GM21825 (cell line): ENCODE data around the gene MYNN.

Source experiments
- ATAC-seq: cut with Tn5 transposase; IDR thresholded peaks from one replicate; pipeline ENCODE4 v1.9.1; 2021; ENCODE audit warnings: mild to moderate bottlenecking, moderate library complexity; ENCODE audit not compliant: unreplicated experiment

MYNN gene

DNA sequence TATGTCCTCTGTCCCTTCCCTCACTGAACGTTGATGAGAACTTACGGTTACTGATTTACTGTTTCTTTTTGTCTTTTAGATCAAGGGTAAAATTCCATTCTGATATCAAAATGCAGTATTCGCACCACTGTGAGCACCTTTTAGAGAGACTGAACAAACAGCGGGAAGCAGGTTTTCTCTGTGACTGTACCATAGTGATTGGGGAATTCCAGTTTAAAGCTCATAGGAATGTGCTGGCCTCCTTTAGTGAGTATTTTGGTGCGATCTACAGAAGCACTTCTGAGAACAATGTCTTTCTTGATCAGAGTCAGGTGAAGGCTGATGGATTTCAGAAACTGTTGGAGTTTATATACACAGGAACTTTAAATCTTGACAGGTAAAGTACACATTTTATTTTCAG lies 990 bp downstream of the MYNN start:
- no peak for ATAC-seq

DNA sequence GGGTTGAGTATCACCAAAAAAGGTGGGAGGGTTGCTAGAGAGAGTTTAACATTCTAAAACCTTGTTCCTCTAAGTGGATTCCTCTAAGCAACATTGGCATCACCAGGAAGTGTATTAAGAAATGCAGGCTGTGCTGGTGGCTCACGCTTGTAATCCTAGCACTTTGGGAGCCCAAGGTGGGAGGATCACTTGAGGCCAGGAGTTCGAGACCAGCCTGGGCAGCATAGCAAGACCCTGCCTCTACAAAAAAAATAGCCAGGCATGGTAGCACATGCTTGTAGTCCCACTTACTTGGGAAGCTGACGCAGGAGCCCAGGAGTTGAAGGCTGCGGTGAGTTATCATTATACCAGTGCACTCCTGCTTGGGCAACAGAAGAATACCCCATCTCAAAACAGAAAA lies 4.6 kb downstream of the MYNN start:
- ATAC-seq: no peak

DNA sequence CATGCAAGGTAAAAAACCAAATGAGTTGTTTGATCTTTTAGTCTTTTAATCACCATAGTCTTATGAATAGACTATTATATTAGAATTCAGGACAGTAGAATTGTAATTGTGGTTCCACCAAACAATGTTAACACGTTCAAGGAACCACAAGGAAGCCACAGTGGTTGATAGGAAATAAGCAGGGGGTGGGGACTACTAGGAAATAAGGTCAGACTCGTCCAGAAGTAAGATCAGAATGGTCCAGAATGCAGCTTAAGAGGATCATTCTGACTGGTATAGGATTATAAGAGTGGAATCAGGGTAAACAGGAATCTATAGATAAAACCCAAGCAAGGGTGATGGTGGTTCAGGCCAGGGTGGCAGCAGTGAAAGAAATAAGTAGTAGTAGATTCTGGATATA lies 7.5 kb downstream of the MYNN start:
- ATAC-seq: no peak

DNA sequence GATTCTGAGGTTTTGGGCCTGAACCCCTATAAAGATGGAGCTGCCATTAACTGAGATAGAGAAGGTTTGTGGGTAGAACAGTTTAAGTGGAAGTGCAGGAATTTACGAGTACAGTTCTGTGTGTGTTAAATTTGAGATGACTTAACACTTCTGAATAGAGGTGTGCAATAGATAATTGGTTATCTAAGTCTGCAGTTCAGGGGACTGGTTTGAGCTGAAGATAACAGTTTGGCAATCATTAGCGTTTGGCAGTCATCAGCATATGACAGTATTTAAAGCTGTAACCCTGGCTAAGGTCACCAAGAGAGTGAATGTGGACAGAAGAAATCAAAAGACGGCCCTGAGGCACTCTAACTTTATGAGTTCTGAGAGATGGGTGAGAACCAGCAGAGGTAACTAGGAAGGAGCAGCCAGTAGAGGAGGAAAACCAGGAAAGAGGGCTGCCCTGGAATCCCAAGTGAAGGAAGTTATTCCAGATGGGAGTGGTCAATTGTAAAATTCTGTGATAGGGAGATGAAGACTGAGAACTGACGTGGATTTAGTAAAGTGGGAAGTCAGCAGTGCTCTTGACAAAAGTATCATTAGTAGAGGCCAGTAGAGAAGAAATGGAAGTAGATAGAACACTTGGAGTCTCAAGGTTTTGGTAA lies 8.1 kb downstream of the MYNN start:
- no peak for ATAC-seq

DNA sequence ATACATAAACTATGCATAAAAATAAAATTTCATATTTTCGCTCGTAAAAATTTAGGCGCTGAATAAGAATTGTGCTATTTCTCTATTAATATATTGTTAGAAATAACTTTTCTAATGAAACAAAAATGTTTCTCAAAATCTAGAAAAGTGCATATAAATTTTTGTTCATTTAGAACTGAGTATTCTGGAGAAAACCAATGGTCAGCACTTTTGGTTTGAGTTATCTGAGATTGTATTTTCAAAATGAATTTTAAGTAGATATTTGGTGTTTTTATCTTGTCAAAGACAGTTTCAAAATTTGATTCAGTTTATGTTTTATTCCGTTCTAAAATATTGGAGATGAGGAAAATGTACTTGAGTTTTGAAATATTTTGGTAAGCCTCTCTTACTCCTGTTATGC lies 13.9 kb downstream of the MYNN start:
- no peak for ATAC-seq

DNA sequence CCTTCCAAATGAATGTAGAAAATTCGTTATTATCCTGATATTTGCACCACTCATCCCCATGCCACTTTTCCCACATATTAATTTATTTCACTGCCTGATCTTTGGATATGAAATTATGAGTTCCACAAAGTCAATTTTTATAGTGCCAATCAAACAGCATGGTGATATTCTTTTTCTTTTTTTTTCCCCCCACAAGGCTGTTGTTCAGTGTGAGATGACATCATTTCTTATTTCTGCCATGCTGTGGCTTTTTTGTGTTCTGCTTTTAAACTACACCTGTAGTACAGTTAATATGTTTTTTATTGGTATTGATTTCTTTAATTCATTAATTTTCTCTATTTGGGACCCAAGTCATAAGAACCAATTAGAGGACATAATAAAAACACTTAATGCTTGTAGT lies 14.6 kb downstream of the MYNN start:
- ATAC-seq: no peak

DNA sequence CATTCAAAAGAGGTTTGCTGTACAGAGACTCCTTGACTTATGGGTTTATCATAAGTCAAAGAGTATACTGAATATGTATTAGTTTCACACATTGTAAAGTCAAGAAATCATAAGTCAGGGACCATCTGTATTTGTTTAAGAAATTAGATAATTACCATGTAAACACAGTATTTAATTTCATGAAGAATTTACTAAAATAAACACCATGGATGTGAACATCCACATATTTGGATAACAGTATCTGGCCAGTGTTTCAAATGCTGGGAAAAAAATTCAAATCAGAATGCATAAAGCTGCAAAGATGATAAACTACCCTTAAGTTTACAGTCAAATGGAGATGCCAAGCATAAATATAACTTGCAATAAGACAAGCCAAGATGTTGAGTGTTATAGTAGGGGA lies 17.0 kb downstream of the MYNN start:
- no peak for ATAC-seq

DNA sequence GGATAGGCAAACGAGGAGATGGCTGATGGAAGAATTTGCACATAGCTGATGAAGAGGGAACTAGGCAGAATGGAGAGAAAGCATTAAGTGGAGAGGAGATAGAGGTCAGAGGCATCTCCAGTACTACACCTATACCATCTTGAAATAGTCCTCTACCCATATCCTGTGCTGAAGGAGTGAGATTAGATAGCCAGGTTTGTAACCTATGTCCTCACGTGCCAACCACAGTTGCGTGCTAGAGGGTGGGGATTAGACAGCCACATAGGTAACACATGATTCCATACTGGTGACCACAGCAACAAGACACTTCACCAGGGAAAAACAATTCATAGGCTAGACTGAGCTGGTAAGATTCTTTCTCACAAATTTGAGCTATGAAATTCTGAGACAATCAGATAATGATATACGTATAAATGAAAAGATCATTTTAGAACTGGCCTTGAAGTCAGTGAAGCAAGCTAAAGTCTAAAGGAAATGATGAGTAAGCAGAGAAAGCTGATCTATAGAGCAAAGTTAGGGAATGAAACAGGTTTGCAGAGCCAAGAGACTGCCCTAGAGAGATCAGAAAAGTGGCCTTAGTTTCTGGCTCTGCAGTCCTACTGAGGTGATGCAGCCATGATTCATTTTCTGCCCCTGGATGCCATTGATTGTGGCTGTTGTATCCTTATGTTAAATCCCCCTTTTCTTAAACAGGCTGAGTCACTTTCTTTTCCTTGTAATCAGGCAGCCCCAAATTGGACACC lies 17.7 kb downstream of the MYNN start:
- no peak for ATAC-seq

DNA sequence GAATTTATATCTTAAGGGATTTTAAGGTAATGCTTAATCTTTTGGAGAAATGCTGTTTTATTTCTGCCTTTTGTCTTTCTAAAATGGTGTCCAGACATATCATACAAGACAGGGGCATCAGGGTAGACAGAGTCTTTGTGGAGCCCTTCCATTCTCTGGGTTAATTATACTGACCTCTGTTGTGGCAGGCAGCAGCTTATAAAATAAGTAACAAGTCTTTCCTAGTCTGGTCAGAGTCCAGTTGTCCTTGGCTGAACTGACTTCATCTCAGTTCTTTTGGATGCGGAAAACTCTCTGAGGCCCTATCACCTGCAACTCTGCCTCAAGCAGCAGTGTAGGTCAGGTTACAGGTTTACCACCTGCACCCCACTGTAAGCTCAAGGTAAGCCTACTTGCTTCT lies 19.2 kb downstream of the MYNN start:
- no peak for ATAC-seq

DNA sequence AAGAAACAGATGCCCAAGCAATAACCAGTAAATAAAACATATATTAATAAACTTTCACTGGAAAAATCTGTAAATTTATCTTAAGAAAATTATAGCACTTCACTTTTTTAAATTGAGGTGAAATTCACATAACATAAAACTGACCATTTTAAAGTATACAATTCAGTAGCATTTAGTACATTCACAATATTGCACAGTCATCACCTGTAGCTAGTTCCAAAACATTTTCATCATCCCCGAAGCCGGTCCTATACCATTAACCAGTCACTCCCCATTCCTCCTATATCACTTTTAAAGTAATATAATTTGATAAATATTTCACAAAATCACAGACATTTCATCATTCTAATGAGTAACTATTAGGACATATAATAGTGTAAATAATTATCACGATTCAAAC lies 31.5 kb downstream of the MYNN start:
- ATAC-seq: no peak

DNA sequence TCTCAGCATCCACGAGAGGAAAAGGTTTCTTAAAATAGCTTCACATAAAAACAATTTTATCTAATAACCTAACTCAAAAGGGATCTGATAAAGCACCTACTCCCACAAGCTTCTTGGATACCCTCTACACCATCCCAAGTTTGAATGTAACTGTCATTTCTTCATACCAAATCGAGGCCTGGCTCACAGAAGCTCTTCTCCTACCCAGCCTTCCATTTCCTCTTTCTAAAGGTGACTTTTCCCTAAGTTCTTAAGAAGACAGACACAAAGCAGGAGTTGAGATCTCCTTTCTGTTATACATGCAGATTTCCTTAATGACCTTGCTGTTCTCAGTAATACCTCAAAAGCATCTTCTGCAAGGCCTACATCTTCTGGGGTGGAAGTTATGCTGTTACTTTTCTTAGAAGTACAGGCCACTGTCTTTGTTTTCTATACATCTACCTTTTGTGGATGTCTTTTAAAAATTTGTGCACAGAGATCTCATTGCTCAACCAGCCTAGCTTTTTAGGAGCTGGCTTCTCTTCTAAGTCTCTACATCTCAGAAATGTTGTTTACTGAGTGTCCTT lies 36.1 kb downstream of the MYNN start:
- ATAC-seq: no peak

DNA sequence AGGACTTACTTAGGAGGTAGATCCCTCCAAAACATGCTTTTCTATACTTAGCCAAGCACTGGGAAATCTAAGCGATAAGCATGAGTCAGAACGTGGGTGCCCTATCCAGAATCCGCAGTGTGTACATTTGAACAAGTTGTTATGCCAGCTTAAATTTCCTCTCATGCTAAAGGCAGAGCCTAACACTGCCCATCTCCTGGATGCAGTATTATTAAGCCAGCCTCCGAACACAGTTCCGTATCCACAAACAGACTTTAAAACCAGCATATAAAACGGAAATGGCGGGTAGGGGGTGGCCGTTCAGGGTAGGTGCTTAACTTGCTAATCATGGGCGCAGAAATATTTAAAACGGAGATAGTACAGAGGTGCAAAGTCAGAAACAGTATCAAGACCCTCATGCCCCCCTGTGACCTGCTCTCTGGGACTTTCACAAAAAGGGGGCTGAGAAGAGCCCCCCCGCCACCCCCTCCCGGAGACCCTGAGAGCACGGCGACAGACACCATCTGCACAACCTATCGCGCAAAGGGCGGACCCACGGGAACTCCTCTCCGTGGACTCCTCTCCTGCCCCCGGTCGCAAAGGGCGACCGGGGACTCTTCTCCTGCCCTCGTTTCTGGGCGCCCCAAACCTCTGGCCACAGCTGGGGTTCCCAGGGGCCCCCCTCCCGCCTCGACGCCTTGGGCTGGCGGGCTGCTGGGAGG lies 38.6 kb downstream of the MYNN start:
- peak; percentile 19 for ATAC-seq

DNA sequence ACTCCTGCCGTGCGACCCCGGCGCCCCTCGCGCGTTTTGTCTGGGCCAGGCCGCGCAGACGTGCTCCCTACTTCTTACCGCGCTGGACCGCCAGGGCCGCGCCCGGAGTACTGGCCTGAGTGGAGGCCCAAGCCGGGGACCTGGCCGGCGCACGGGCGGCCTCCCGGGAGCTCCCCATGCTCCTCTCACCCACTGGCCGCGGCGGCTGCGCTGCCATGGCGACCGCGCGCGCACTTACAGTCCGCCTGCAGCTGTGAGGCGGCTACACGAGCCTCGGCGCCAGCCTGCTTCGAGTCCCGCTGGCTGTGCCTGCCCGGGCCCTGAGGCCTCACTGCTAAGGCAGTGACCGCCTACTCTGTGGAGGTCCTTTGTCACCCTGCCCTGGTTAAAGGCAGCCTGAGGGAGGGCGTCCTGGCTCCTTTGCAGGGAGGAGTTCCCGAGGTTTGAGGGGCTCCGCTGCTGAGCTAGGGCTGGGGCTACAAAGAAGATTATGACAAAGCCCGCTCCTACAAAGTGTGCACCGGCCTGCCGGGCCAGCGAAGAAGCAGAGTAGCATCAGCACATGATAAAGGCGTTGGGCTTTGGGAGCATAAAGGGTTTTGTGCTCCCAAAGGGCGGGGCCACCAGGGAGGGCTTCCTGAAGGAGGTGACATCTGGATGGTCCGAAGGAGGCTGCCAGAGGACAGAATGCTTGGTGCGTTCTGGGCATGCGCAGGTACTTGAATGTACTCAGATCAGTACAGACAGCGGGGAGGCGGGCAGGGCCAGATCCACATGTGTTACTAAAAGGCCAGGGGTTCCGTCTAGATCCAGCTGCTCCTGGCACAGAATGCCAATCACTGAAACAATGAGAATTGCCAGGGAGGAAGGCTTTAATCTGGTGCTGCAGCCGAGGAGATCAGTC lies 39.4 kb downstream of the MYNN start, which contains the start of the genes LRRC34 and LRRIQ4:
LRRC34 (minus strand) TSS at position 573 of the 904 bp plus-strand sequence; CDS start at position 217, 356 bp downstream.
LRRIQ4 (plus strand) TSS at position 539 of the 904 bp plus-strand sequence. CDS start 9,052 bp downstream, outside the sequence.
- ATAC-seq: peak; percentile 64

DNA sequence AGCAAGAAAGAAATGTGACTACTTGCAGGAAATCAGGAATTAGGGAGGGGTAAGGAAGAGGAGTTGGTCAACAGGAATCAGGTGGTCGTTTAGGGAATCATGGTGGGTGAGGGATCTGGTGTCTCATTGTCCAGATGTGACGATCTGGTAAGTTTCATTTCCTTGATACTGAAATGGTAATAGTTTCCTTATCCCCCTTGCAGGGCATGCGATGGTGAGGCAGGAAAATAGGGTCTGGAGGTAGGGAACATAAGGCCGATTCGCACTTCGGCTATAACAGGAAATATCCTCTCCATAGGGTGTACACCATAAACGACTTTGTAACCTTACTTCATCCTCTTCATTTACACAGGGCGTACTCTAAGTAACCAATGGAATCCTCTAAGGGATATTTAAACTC lies 40.1 kb downstream of the MYNN start:
- no peak for ATAC-seq

DNA sequence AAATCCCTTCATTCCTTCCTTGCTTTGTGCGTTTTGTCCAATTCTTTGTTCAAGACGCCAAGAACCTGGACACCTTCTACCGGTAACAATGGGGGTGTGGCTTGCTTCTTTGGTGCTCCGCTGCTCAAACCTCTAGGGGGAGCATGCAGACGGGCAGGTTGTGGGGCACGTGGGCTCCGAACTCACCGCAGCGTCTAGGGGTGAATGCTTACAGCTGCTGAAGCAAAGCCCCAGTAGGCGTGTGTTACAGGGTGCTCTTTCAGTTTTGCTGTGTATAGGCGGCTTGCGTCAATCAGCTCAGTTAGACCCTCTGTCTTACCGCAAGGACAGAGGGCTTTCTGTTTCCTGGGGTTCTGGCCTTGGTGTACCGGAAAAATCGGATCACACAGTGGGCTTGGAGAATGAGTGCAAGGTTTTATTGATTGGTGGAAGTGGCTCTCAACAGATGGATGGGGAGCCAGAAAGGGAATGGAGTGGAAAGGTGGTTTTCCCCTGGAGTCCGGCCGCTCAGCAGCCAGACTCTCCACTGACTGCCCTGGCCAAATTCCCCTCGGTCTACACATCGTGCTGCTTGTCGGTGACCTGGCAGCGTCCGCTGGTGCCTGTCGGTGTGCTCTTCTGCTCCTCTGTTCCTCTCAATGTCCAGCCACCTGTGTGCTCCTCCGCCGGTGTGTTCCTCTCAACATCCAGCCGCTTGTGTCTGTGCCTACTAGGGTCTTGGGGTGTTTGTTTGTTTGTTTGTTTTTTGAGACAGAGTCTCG lies 40.7 kb downstream of the MYNN start:
- ATAC-seq: peak; percentile 82

DNA sequence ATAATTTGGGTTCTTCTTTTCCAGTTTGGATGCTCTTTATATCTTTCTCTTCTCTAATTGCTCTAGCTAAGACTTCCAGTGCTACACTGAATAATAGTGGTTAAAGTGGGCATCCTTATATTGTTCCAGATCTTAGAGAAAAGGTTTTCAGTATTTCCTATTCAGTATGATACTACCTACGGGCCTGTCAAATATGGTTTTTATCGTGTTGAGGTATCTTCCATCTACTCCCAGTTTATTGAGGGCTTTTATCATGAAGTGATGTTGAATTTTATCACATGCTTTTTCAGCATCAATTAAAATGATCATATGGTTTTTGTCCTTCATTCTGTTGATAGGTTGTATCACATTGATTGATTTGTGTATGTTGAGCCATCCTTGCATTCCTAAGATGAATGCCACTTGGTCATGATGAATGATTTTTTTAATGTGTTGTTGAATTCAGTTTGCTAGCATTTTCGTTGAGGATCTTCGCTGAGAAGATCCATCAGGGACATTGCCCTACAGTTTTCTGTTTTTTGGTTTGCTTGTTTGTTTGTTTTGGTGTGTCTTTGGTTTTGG lies 42.5 kb downstream of the MYNN start:
- no peak for ATAC-seq

DNA sequence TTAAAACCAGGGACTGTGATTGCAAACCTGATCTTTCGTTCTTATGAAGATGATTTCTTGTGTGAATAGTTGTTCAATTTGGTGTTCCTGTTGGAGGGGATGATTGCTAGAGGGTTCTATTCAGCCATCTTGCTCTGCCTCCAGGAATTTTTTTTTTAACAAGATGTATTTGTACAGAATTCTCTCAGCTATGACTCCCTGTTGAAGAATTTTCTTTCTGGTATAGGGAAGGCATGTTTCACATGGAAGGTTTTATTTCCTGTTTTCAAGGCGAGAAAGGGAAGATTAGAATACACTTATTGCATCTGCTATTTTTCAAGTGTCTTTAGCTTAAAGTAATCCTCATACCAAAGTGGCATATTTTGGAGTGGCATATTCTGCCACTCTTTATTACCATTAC lies 45.1 kb downstream of the MYNN start:
- ATAC-seq: no peak

DNA sequence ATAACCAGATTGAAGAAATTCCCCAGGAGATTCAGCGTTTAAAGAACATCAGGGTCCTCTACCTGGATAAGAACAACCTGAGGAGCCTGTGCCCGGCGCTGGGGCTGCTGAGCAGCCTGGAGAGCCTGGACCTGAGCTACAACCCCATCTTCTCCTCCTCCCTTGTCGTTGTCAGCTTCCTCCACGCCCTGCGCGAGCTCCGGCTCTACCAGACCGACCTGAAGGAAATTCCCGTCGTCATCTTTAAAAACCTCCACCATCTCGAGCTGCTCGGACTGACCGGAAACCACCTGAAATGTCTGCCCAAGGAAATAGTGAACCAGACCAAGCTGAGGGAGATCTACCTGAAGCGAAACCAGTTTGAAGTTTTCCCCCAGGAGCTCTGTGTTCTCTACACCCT lies 48.9 kb downstream of the MYNN start:
- no peak for ATAC-seq

DNA sequence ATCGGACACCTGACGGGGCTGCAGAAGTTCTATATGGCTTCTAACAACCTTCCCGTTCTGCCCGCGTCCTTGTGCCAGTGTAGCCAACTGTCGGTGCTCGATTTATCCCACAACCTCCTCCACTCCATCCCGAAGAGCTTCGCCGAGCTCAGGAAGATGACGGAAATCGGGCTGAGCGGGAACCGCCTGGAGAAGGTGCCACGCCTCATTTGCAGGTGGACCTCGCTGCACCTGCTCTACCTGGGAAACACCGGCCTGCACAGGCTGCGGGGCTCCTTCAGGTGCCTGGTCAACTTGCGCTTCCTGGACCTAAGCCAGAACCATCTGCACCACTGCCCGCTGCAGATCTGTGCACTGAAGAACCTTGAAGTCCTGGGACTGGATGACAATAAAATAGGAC lies 49.3 kb downstream of the MYNN start:
- no peak for ATAC-seq

DNA sequence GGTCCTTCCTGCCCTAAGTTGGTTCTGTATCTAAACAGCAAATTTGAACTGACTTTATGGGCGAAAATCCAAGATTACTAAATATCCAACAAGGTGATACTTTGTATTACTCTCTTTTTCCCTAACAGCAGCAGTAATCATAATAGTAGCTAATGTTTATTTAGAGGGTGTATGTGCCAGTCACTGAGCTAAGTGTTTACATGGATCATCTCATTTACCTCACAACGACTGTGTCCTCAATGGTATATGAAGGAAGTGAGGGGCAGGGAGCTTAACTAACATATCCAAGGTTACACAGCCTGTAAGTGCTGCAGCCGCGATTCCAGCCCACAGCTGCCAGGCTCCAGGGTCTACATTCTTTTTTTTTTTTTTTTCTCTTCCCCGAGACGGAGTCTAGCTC lies 49.8 kb downstream of the MYNN start:
- no peak for ATAC-seq
